KOPT-K1 (cell line): ENCODE data around the gene KRT79.
"Not testable (repeated sequence)": the region's sequence is repeated elsewhere in the genome, so short reads cannot be mapped to it uniquely, and the experiment has no call there.

Source experiments
- H3K27ac ChIP-seq: fragments of 200-600 bp; sonication (generic); 2 replicates; pipeline ENCODE4 v1.5.1; 2016; ENCODE audit warnings: antibody characterized with exemption, mild to moderate bottlenecking, low read depth, low read length; ENCODE audit not compliant: poor library complexity, severe bottlenecking
- H3K36me3 ChIP-seq: fragments of 200-600 bp; sonication (generic); 2 replicates; pipeline ENCODE4 v1.5.1; 2017; ENCODE audit warnings: antibody characterized with exemption, mild to moderate bottlenecking, low read length, moderate library complexity; ENCODE audit not compliant: insufficient read depth
- H3K9me3 ChIP-seq: fragments of 200-600 bp; sonication (generic); 2 replicates; pipeline ENCODE4 v1.5.1; 2017; ENCODE audit warnings: antibody characterized with exemption, low read length, mild to moderate bottlenecking; ENCODE audit not compliant: insufficient read depth, poor library complexity, severe bottlenecking

The KRT79 gene

DNA sequence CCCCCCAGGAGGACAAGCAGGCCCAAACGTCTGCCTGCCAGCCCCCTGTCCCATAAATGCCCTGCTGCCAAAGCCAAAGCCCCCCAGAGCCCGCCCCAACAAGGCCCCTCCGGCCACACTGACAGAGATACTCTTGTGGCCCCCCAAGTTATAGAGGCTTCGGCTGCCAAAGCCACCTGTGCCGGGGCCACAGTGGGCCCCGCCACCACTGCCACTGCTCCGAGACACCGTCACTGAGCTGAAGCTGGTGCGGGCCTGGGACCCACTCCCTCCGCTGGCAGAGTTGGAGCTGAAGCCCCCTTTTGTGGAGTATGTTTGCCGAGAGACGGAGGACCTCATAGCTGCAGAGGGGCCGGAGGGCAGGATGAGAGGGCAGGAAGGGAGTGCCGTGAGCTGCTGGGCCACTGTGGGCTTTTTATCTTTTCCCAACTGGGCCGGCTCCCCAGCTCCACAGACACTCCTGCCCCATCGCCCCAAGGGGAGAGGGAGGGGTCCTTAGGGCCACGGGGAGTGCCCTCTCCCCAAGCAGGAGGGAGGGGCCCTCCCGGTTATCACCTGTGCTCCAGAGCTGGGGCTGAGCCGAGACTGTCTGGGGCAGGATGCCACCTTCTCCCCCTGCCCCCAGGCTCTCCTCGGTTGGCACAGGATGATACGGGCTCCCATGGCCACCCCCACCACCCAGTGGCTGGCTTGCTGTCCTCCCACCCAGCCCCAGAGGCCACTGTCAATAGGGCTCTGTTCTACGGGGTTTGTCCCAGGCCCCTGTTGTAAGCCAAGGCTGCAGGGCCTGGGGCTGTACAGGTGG is at the start of gene KRT79:
Gene KRT79, minus strand, starts transcription at position 390 of the 805 bp plus-strand sequence. Its CDS starts 51 bp downstream, at position 339.
- Histone ChIP-seq H3K36me3 (no peaks in the 10 kb centered on the region), H3K27ac (no peak within 1 kb of the TSS), H3K9me3 (no peaks in the 10 kb centered on the region)

DNA sequence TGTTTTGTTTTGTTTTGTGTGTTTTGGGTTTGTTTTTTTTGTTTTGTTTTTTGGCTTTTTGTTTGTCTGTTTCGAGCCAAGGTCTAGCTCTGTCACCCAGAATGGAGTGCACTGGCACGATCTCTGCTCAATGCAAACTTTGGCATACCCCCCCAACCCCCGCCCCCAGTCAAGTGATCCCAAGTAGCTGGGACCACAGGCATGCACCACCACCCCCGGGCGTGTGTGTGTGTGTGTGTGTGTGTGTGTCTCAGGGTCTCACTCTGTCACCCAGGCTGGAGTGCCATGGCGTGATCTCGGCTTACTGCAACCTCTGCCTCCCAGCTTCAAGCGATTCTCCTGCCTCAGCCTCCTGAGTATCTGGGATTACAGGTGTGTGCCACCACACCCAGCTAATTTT is 46.4 kb upstream of the KRT79 start:
- H3K9me3 ChIP-seq: not testable (repeated sequence)

DNA sequence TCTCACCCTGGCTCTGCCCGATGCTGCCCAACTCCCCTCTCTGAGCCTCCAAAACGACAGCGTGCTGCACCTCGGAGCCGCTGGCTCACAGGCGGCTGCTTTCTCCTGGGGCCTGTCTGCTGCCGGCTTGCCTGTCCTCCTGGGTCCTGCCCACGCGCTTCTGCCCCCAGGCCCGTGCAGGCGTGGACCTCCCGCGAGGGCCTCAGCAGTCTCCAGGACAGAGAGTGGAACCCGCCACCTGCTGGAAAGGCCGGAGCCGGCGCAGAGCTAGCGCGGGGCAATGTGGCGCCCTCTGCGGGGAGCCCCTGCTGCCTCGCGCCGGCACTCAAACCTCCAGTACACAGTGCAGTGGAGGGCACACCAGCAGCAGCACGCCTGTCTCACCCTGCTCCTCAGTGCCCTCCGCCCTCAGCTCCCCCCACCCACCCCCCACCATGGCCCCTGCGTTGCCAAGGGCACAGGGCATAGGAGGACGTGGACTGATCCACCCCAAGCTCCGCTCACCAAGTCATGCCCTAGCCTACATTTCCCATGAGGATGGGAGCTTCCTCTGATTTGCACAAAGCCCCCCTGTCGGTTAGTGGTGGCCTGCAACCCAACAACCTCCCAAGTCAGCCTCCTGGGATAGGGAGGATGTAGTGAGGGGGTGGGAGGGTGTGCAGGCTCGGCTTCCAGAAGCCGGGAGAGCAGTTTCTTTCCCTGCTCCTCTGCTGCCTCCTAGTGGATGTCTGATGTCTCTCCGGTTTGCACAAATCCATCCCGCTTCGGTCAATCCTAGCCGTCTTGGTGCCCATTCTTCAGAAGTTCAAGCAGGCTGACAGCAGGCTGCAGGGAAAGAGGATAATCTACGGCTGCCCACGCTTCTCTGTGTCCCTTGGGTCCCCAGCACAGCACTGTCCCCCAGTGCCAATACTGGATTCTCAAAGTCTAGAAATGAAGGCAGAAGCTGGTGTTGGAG is 45.6 kb upstream of the KRT79 start:
- H3K27ac ChIP-seq: no peak overlapping the region
- no peaks in the 10 kb centered on the region for H3K9me3 ChIP-seq
- no peaks in the 10 kb centered on the region for H3K36me3 ChIP-seq

More for the DNA sequence above, 46.4 kb upstream of the KRT79 start:
- not testable (repeated sequence) for H3K27ac ChIP-seq, H3K36me3 ChIP-seq

- H3K36me3 ChIP-seq: no peaks in the 10 kb centered on the region
- H3K27ac ChIP-seq: no peak overlapping the region
- H3K9me3 ChIP-seq: no peaks in the 10 kb centered on the region
Measured at GRCh38 chr12:52878507-52879393, 44.6 kb upstream of the KRT79 start.

DNA sequence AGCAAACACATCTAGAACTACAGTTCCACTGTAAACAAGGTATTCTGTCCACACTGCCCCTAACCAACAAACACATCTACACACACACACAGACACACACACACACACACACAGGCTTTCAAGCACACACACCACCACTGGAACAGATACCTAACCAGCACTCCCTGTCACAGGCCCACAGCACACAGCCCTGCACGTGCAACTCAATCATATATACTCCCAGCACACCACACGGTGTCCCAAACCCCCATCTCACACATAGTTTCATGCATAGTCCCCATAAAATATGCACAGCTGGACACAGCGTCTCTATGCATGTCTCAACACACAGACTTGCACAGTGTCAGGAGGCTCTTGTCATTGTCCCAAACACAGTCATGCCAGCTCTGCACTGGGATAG is 43.1 kb upstream of the KRT79 start:
- H3K9me3 ChIP-seq: no peaks in the 10 kb centered on the region
- no peaks in the 10 kb centered on the region for H3K36me3 ChIP-seq
- H3K27ac ChIP-seq: no peak overlapping the region

DNA sequence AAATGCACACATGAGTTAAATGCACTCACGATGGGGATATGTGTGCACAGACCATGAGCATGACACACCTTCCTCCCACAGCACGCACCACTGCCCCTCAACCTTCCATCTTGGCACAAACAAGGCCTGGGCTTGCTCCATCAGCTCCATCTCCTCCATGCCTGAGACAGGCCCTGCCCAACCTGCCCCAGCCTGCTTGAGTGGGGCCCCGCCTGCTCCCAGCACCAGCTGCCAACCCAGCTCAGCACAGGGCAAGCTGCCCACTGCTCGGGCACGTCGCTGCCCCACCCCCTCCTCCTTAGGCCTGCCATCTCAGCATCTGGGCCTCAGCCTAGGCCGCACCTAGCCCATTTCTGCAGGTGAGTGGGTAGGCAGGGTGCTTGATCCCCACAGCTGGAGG is 42.3 kb upstream of the KRT79 start:
- H3K27ac ChIP-seq: no peak overlapping the region

DNA sequence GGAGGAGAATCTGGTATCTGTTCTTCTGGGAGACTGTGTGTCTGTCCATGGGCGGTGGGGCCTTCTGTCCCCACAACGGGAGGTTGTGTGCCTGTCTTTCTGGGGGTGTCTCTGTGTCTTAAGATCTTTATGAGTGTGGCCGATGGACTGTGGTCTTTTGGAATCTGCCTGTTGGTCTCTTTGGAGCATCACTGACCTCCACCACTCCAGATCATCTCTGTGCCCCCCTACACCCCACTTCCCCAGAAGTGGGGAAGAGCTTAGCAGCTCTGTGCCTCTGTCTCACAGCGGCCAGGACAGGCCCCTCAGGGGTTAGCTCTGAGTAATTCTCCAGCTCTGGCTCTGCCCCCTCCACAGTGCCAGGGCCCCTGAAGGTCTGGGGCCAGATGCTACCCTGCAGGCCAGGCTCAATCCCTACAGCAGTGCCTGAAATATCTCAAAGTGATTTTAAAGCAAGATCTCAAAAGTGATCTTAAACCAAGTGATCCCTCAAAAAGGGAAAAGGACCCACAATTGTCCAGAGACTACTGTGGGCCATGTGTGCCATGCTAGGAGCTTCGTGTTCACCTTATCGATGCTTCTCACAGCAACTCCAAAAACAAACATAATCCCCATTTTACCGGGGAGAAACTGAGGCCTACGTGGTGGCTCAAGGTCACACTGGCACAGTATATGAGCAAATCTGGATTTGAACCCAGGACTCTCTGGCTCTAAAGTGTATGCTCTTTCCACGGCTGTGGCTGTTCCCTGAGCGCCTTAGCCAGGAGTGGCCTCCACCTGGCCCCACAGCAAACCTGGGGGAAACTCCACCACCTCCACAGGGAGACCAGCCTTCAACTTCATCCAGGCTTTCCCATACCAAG is 40.7 kb upstream of the KRT79 start:
- Histone ChIP-seq H3K36me3 (no peaks in the 10 kb centered on the region), H3K9me3 (no peaks in the 10 kb centered on the region), H3K27ac (no peak overlapping the region)

More for the DNA sequence above, 42.3 kb upstream of the KRT79 start:
- no peaks in the 10 kb centered on the region for H3K9me3 ChIP-seq
- H3K36me3 ChIP-seq: no peaks in the 10 kb centered on the region

- Histone ChIP-seq H3K27ac (no peak overlapping the region), H3K36me3 (no peaks in the 10 kb centered on the region), H3K9me3 (no peaks in the 10 kb centered on the region)
Measured at GRCh38 chr12:52873832-52874572, 39.9 kb upstream of the KRT79 start.

- H3K9me3 ChIP-seq: no peaks in the 10 kb centered on the region
- H3K36me3 ChIP-seq: no peaks in the 10 kb centered on the region
- H3K27ac ChIP-seq: no peak overlapping the region
Measured at GRCh38 chr12:52873513-52873831, 39.4 kb upstream of the KRT79 start.

DNA sequence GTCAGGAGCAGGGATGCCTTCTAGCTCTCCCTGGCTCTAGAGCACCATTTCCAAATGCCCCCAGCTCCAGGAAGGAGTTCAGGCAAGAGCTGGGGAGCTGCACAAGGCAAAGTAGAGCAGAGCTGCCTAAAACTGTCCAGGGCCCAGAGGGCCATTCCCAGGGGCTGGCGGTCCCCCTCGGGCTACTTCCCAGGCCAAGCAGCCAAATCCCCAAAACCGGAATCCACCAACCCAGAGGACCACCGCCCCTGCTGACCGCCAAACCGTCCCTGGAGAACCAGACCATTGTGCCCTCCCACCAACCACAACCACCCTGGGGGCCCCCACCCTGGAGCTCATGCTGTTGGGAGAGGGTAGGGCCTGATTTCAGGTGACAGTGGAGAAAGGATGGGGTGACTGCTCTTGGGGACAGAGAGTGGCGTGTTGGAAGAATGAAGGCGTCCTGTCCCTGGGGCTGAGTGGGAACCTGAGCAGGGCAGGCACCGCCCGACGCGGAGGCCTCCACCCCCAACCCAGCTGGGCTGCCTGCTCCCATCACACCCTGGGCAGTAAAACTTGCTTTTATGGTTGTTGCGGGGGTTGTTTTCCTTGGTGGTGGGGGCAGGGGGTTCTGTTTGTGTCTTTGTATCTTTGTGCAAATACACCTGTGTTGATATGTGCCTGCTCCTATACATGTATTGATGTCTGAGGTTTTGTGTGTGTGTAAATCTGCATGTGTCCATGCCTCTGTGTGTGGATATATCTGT is 38.7 kb upstream of the KRT79 start:
- Histone ChIP-seq H3K27ac (no peak overlapping the region), H3K36me3 (no peaks in the 10 kb centered on the region), H3K9me3 (no peaks in the 10 kb centered on the region)

DNA sequence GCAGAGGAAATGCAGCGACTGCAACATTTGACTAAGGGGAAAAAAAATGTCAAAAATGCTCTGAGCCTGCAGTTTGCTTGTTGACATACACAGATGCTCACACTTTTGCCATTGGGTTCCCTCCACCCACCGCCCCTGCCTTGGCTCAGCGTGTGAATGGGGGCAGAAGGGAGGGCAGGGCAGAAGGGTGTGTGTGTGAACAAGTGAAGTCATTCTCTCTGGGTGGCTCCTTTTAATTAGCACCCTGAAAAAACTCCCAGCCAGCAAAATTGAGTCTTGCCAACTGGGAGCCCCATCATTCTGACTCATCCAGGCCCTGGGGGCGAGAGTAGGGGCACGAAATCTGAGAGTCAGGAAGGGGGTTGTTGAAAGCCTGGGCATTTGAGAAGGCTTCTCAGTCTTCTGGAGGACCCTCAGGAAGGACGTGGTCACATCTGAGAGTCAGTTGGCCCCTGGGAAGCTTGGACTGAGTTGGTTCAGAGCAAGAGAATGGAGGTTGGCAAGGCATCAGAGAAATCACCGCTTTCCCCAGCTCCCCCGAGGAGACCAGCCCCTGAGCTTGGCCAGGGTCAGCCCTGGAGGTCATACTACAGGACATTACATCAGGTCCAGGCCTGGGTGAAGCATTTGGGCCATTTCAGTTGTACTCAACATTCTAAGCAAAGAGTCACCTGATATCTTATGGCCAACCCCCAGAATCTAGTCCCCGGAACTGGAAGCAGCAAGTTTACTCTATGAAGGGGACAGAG is 37.4 kb upstream of the KRT79 start:
- Histone ChIP-seq H3K27ac (no peak overlapping the region), H3K9me3 (no peaks in the 10 kb centered on the region), H3K36me3 (no peaks in the 10 kb centered on the region)

DNA sequence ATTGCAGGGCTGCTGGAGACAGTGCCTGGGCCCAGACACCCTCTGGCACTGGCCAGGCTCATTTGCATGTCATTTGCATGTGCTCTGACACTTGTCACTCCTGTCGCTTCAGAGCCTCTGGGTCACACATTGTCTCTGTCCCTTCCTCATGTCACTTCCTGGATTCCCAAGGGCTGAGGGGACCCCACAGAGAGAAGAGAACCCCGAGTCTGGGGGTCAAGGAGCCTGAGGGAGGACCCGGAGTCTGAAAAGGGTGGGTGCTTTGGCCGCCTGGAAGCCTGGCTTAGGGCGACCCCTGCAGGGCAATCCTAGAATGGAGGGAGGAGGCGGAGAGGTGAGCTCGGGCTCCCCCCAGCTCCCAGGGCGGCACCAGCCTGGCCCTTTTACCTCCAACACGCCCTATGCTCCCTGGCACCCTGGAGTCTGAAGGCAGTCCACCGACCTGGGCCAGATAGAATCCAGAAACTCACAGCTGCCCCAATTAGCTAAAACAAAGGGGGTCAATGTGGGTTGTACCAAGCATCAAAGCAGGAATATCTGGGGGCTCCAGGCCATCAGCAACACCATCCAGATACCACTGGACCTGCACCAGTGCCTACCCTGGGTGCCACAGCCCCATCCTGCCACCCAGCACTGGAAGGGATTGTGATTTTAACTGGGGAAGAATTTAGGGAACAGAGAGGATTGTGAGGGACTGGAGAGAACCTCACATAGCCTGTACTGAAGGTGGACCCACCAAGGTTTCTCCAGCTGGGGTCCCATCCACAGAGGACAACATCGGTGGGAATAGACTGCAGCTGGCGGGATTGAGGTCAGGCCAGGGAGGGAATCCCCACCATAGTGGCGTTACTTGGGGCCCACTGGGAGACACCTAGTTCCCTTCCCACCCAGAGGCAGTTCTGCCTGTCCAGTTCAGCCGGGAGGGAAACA is 36.5 kb upstream of the KRT79 start:
- H3K36me3 ChIP-seq: no peaks in the 10 kb centered on the region
- no peaks in the 10 kb centered on the region for H3K9me3 ChIP-seq
- H3K27ac ChIP-seq: no peak overlapping the region
